GM19324 (cell line): ENCODE measurements around the gene C2CD2.
A peak's percentile ranks its signal among the peaks of the same experiment; 100 is the strongest.

ENCODE experiments used
- ATAC-seq: cut with Tn5 transposase; IDR thresholded peaks from one replicate; pipeline ENCODE4 v1.9.1; 2021; ENCODE audit warnings: mild to moderate bottlenecking, moderate library complexity; ENCODE audit not compliant: unreplicated experiment, low FRiP score

C2CD2 gene

GRCh38 chr21:41939391-41939790, 14.4 kb downstream of the C2CD2 start:
- ATAC-seq, result no peak

- ATAC-seq, result no peak
Observed at GRCh38 chr21:41933313-41934079, 20.3 kb downstream of the C2CD2 start.

- ATAC-seq, result no peak
Observed at GRCh38 chr21:41932576-41933312, 21.1 kb downstream of the C2CD2 start.

GRCh38 chr21:41932191-41932575, 21.6 kb downstream of the C2CD2 start:
- ATAC-seq, result no peak

- ATAC-seq, result no peak
Observed at GRCh38 chr21:41931041-41931451, 22.8 kb downstream of the C2CD2 start.

- ATAC-seq, result no peak
Observed at GRCh38 chr21:41929248-41929647, 24.6 kb downstream of the C2CD2 start.

- no peak for ATAC-seq
Observed at GRCh38 chr21:41928621-41929220, 25.1 kb downstream of the C2CD2 start.

GRCh38 chr21:41927727-41928409, 25.9 kb downstream of the C2CD2 start:
- no peak for ATAC-seq

- peak; percentile 15 for ATAC-seq
Observed at GRCh38 chr21:41926807-41927171, 27.0 kb downstream of the C2CD2 start.

GRCh38 chr21:41926117-41926806, 27.6 kb downstream of the C2CD2 start:
- peak; percentile 52 for ATAC-seq

GRCh38 chr21:41925767-41926116, 28.1 kb downstream of the C2CD2 start:
- ATAC-seq, result no peak

- ATAC-seq, result no peak
Observed at GRCh38 chr21:41924368-41924754, 29.5 kb downstream of the C2CD2 start.

- no peak for ATAC-seq
Observed at GRCh38 chr21:41923631-41924367, 30.0 kb downstream of the C2CD2 start.

- ATAC-seq, result no peak
Observed at GRCh38 chr21:41923186-41923585, 30.6 kb downstream of the C2CD2 start.

GRCh38 chr21:41921021-41921420, 32.8 kb downstream of the C2CD2 start:
- no peak for ATAC-seq

GRCh38 chr21:41920476-41920875, 33.3 kb downstream of the C2CD2 start:
- no peak for ATAC-seq

- ATAC-seq, result no peak
Observed at GRCh38 chr21:41919666-41920398, 34.0 kb downstream of the C2CD2 start.

GRCh38 chr21:41918561-41919358, 35.1 kb downstream of the C2CD2 start:
- ATAC-seq, result no peak
